HepG2 (cell line): Measurements from ENCODE around the gene SPRYD3. TPM values are rescaled to one million over a fixed set of nuclear protein-coding genes. Genes with fewer than 3 reads are reported as not detected.

Experiments
- FOXA3 ChIP-seq: IDR thresholded peaks from 2 replicates; pipeline ENCODE4 v1.6.1; 2016; ENCODE audit warnings: missing genetic modification reagents, missing compliant biosample characterization
- KLF15 ChIP-seq: sonication (generic); formaldehyde crosslinking; IDR thresholded peaks from 2 replicates; pipeline ENCODE4 v1.8.1; 2023; ENCODE audit warnings: borderline replicate concordance, mild to moderate bottlenecking, inconsistent platforms, missing genetic modification reagents, mixed read lengths
- RFX1 ChIP-seq: fragments of 450-650 bp; IDR thresholded peaks from 2 replicates; pipeline ENCODE4 v1.6.1; 2017
- SIX4 ChIP-seq: sonication (generic); formaldehyde crosslinking; IDR thresholded peaks from 2 replicates; pipeline ENCODE4 v1.4.0; 2020; ENCODE audit warnings: missing genetic modification reagents
- SSRP1 ChIP-seq: IDR thresholded peaks from 2 replicates; pipeline ENCODE4 v1.6.1; 2016; ENCODE audit warnings: control low read depth
- U2AF1 ChIP-seq: fragments of 200-400 bp; formaldehyde crosslinking; optimal IDR thresholded peaks from 2 replicates; pipeline ENCODE3; 2017; ENCODE audit warnings: mild to moderate bottlenecking, low read depth, low read length
- XBP1 ChIP-seq: sonication (generic); formaldehyde crosslinking; IDR thresholded peaks from 2 replicates; pipeline ENCODE4 v1.5.0; 2020; ENCODE audit warnings: missing genetic modification reagents
- ZBTB46 ChIP-seq: sonication (generic); formaldehyde crosslinking; IDR thresholded peaks from 2 replicates; pipeline ENCODE4 v1.4.0; 2020; ENCODE audit warnings: mild to moderate bottlenecking, missing genetic modification reagents, borderline replicate concordance
- ZNF224 ChIP-seq: sonication (generic); formaldehyde crosslinking; IDR thresholded peaks from 2 replicates; pipeline ENCODE4 v1.5.0; 2020; ENCODE audit warnings: mild to moderate bottlenecking, missing genetic modification reagents
- ZNF362 ChIP-seq: sonication (generic); formaldehyde crosslinking; IDR thresholded peaks from 2 replicates; pipeline ENCODE4 v1.4.0; 2020; ENCODE audit warnings: missing genetic modification reagents, mild to moderate bottlenecking, borderline replicate concordance
- ZNF574 ChIP-seq: sonication (generic); formaldehyde crosslinking; IDR thresholded peaks from 2 replicates; pipeline ENCODE4 v1.4.0; 2020; ENCODE audit warnings: missing genetic modification reagents
- ZNF644 ChIP-seq: IDR thresholded peaks from 2 replicates; pipeline ENCODE4 v1.6.1; 2016; ENCODE audit warnings: low read depth
- ZNF709 ChIP-seq: sonication (generic); formaldehyde crosslinking; IDR thresholded peaks from 2 replicates; pipeline ENCODE4 v1.5.0; 2020; ENCODE audit warnings: mild to moderate bottlenecking, missing genetic modification reagents
- ZNF775 ChIP-seq: sonication (generic); formaldehyde crosslinking; IDR thresholded peaks from 2 replicates; pipeline ENCODE4 v1.4.0; 2020; ENCODE audit warnings: missing genetic modification reagents, mild to moderate bottlenecking, moderate library complexity, borderline replicate concordance
- ZSCAN20 ChIP-seq: sonication (generic); formaldehyde crosslinking; IDR thresholded peaks from 2 replicates; pipeline ENCODE4 v1.4.0; 2020; ENCODE audit warnings: missing genetic modification reagents, mild to moderate bottlenecking, borderline replicate concordance
- polyA plus RNA-seq, 8 experiments: library from polyadenylated mRNA; depleted of rRNA in 3 of 8; stranded (reverse) in 7 of 8; unstranded in 1 of 8; fragments of >200 nt; fragmentation: Illumina TruSeq in 4 of 8; extraction: Trizol in 4 of 8; gene quantifications; 2 replicates each; pipeline versions ENCODE4 v1.2.1 to v1.2.3, GENCODE V29; 2011 to 2016; ENCODE audit warnings: low read depth in 4 of 8, missing spikeins in 1 of 8, mixed read lengths in 1 of 8; ENCODE audit not compliant: insufficient read depth in 1 of 8
- total RNA-seq, 5 experiments: library from RNA; depleted of rRNA; stranded (reverse); fragments of >200 nt; fragmentation: Illumina TruSeq; extraction: Trizol; gene quantifications; 2 replicates each; pipeline ENCODE4 v1.2.3, GENCODE V29; 2016; ENCODE audit warnings: low read depth in 1 of 5
- TF ChIP-seq, protein P1 (sequence below): conservative IDR thresholded peaks from 2 replicates; pipeline ENCODE4 v1.6.1; 2018; ENCODE audit warnings: missing genetic modification reagents
- TF ChIP-seq, protein P2 (sequence below): sonication (generic); formaldehyde crosslinking; IDR thresholded peaks from 2 replicates; pipeline ENCODE4 v1.4.0; 2020; ENCODE audit warnings: missing genetic modification reagents, mild to moderate bottlenecking, borderline replicate concordance

SPRYD3 gene
- total and polyA plus RNA-seq, 2 of the 13 experiments (the other 11 are each of a cell fraction or from before 2014, with no cell fraction given), result 9.0 to 9.2 TPM

DNA sequence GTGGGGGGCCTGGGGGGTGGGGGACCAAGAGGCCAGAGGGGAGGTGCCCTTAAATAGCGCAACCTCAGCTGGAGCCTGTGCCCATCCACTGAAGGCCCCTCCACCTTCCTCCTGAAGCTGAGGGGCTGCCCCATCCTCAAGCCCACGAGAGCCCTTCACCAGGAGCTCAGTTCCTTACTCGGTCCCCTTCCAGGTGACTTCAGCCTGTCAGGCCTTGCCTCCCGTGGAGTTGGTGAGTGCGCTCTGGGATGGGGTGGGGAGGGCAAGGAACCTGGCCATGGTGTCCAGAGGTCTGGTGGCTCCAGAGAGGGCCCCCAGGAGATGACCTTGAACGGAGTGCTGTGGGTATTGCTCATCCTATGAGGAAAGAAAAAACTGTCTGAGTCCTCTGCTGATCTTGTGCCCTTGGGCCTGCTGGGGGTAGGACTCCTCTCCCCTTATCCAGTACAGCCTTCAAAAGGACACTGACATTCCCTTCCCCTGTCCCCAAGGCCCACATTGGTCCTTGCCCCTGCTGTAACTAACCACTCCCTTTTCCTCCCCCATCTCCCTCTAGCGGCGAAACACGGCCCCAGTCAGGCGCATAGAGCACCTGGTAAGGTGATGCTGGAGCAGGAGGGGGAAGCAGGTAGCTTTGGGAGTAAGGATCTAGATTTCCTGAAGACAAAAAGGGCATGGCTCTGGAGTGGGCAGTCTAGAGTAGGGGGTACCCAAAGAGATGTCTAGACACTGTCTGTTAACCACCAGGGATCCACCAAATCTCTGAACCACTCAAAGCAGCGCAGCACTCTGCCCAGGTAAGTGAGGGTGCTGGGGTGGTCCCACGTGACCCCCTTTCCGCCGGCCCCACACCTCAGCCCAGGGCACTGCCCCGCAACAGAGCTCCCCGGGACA, 25.7 kb downstream of the SPRYD3 start (continued):
- TF ChIP-seq ZNF574 (CRISPR knock-in tag), result no peak; the same call in 1 of the 2 replicates
- TF ChIP-seq SSRP1, result no peak
- no peak for TF ChIP-seq ZNF224 (CRISPR knock-in tag)
- TF ChIP-seq KLF15 (CRISPR knock-in tag), result no peak
- TF ChIP-seq ZNF362 (CRISPR knock-in tag), result no peak; the same call in 1 of the 2 replicates
- TF ChIP-seq XBP1, result no peak
- no peak for TF ChIP-seq ZNF775 (CRISPR knock-in tag)
- TF ChIP-seq FOXA3 (CRISPR knock-in tag), result peak; percentile 29; the same call in 1 of the 2 replicates
- TF ChIP-seq, protein P1, sequence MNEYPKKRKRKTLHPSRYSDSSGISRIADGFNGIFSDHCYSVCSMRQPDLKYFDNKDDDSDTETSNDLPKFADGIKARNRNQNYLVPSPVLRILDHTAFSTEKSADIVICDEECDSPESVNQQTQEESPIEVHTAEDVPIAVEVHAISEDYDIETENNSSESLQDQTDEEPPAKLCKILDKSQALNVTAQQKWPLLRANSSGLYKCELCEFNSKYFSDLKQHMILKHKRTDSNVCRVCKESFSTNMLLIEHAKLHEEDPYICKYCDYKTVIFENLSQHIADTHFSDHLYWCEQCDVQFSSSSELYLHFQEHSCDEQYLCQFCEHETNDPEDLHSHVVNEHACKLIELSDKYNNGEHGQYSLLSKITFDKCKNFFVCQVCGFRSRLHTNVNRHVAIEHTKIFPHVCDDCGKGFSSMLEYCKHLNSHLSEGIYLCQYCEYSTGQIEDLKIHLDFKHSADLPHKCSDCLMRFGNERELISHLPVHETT (CRISPR knock-in tag), result no peak
- TF ChIP-seq ZSCAN20 (CRISPR knock-in tag), result no peak
- 0 out of 2 replicates have a peak, but pooled peaks have one; percentile 21 for TF ChIP-seq SIX4 (CRISPR knock-in tag)
- TF ChIP-seq U2AF1, result no peak
- TF ChIP-seq, protein P2, sequence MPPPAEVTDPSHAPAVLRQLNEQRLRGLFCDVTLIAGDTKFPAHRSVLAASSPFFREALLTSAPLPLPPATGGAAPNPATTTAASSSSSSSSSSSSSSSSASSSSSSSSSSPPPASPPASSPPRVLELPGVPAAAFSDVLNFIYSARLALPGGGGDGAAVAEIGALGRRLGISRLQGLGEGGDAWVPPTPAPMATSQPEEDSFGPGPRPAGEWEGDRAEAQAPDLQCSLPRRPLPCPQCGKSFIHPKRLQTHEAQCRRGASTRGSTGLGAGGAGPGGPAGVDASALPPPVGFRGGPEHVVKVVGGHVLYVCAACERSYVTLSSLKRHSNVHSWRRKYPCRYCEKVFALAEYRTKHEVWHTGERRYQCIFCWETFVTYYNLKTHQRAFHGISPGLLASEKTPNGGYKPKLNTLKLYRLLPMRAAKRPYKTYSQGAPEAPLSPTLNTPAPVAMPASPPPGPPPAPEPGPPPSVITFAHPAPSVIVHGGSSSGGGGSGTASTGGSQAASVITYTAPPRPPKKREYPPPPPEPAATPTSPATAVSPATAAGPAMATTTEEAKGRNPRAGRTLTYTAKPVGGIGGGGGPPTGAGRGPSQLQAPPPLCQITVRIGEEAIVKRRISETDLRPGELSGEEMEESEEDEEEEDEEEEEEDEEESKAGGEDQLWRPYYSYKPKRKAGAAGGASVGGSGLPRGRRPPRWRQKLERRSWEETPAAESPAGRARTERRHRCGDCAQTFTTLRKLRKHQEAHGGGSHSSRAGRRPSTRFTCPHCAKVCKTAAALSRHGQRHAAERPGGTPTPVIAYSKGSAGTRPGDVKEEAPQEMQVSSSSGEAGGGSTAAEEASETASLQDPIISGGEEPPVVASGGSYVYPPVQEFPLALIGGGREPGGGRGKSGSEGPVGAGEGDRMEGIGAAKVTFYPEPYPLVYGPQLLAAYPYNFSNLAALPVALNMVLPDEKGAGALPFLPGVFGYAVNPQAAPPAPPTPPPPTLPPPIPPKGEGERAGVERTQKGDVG (CRISPR knock-in tag), result no peak
- no peak for TF ChIP-seq ZNF644 (CRISPR knock-in tag)
- no peak for TF ChIP-seq ZBTB46 (CRISPR knock-in tag)
- TF ChIP-seq ZNF709 (CRISPR knock-in tag), result no peak
- TF ChIP-seq RFX1, result no peak
